Gastroesophageal sphincter (tissue), 3 donors: ENCODE results near the gene TCF4.

Experiments
- POLR2AphosphoS5 ChIP-seq: sonication (generic); formaldehyde crosslinking; IDR thresholded peaks from one replicate; pipeline ENCODE4 v1.6.1; 2017; ENCODE audit warnings: antibody characterized with exemption
- TF ChIP-seq, protein P1 (sequence below), 4 experiments: fragments of 200-600 bp in 2 of 4; fragments of 450-650 bp in 2 of 4; sonication (generic) in 1 of 4; IDR thresholded peaks; one replicate each; pipeline ENCODE4 v1.5.1; 2017 to 2019; ENCODE audit warnings: antibody characterized with exemption in 4 of 4, mild to moderate bottlenecking in 2 of 4, moderate library complexity in 2 of 4

- TF ChIP-seq POLR2AphosphoS5 = no peak
- TF ChIP-seq, protein P1, sequence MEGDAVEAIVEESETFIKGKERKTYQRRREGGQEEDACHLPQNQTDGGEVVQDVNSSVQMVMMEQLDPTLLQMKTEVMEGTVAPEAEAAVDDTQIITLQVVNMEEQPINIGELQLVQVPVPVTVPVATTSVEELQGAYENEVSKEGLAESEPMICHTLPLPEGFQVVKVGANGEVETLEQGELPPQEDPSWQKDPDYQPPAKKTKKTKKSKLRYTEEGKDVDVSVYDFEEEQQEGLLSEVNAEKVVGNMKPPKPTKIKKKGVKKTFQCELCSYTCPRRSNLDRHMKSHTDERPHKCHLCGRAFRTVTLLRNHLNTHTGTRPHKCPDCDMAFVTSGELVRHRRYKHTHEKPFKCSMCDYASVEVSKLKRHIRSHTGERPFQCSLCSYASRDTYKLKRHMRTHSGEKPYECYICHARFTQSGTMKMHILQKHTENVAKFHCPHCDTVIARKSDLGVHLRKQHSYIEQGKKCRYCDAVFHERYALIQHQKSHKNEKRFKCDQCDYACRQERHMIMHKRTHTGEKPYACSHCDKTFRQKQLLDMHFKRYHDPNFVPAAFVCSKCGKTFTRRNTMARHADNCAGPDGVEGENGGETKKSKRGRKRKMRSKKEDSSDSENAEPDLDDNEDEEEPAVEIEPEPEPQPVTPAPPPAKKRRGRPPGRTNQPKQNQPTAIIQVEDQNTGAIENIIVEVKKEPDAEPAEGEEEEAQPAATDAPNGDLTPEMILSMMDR (IDR thresholded peaks at IDR 0.05) = no peak
Measured at GRCh38 chr18:55306359-55307024, 281.5 kb downstream of the TCF4 start.
